ENCODE measurements around the gene PDE11A. TPM values are rescaled to one million over a fixed set of nuclear protein-coding genes. Genes with fewer than 3 reads are reported as not detected.

The PDE11A gene
- polyA plus RNA-seq, 1 donor: 0.40 TPM

- no peak for DNase-seq
These were observed 411.8 kb downstream of the PDE11A start for GRCh38 chr2:177660742-177661141.

- DNase-seq: no peak
These were observed 414.3 kb downstream of the PDE11A start for GRCh38 chr2:177658309-177658708.

- no peak for DNase-seq
These were observed 420.7 kb downstream of the PDE11A start for GRCh38 chr2:177651833-177652232.

GRCh38 chr2:177649568-177650518, 422.7 kb downstream of the PDE11A start:
- DNase-seq: no peak

- DNase-seq: no peak
These were observed 425.8 kb downstream of the PDE11A start for GRCh38 chr2:177646791-177647190.

- DNase-seq: no peak
These were observed 426.3 kb downstream of the PDE11A start for GRCh38 chr2:177646241-177646640.

GRCh38 chr2:177641331-177641730, 431.2 kb downstream of the PDE11A start:
- DNase-seq: no peak

GRCh38 chr2:177640423-177640822, 432.2 kb downstream of the PDE11A start:
- no peak for DNase-seq

GRCh38 chr2:177639262-177639914, 433.2 kb downstream of the PDE11A start:
- no peak for DNase-seq

GRCh38 chr2:177638507-177638906, 434.1 kb downstream of the PDE11A start:
- DNase-seq: no peak

GRCh38 chr2:177636672-177637071, 435.9 kb downstream of the PDE11A start:
- no peak for DNase-seq

GRCh38 chr2:177635696-177636095, 436.9 kb downstream of the PDE11A start:
- no peak for DNase-seq

GRCh38 chr2:177633910-177634294, 438.7 kb downstream of the PDE11A start:
- DNase-seq: no peak

- no peak for DNase-seq
These were observed 439.5 kb downstream of the PDE11A start for GRCh38 chr2:177633111-177633510.

- no peak for DNase-seq
These were observed 440.9 kb downstream of the PDE11A start for GRCh38 chr2:177631680-177632079.

GRCh38 chr2:177629357-177630024, 443.1 kb downstream of the PDE11A start:
- DNase-seq: no peak

GRCh38 chr2:177628831-177629230, 443.7 kb downstream of the PDE11A start:
- DNase-seq: no peak

- DNase-seq: no peak
These were observed 446.6 kb downstream of the PDE11A start for GRCh38 chr2:177625744-177626650.

- no peak for DNase-seq
These were observed 450.1 kb downstream of the PDE11A start for GRCh38 chr2:177622521-177622920.

- DNase-seq: no peak
These were observed 452.6 kb downstream of the PDE11A start for GRCh38 chr2:177619986-177620385.

- no peak for DNase-seq
These were observed 453.1 kb downstream of the PDE11A start for GRCh38 chr2:177619461-177619860.
